ENCODE measurements around the gene C2orf72. TPM values are rescaled to one million over a fixed set of nuclear protein-coding genes. Genes with fewer than 3 reads are reported as not detected.
"Not testable (repeated sequence)": the region's sequence is repeated elsewhere in the genome, so short reads cannot be mapped to it uniquely, and the experiment has no call there.

Gene C2orf72
- polyA plus RNA-seq, 5 donors, result 0.27 to 1.6 (median 0.54) TPM

GRCh38 chr2:231013820-231014219 is 23.5 kb upstream of the C2orf72 start:
- DNase-seq, result no peak

GRCh38 chr2:231015478-231015877 is 21.8 kb upstream of the C2orf72 start:
- DNase-seq, result no peak

GRCh38 chr2:231015926-231016325 is 21.4 kb upstream of the C2orf72 start:
- DNase-seq, result no peak

- no peak for DNase-seq
Measured at GRCh38 chr2:231016566-231017230, 20.6 kb upstream of the C2orf72 start.

- DNase-seq, result no peak
Measured at GRCh38 chr2:231017231-231017598, 20.1 kb upstream of the C2orf72 start.

GRCh38 chr2:231018184-231018583 is 19.1 kb upstream of the C2orf72 start:
- DNase-seq, result no peak

GRCh38 chr2:231025059-231025458 is 12.3 kb upstream of the C2orf72 start:
- DNase-seq, result not testable (repeated sequence)

- DNase-seq, result no peak
Measured at GRCh38 chr2:231028889-231029288, 8.4 kb upstream of the C2orf72 start.

- no peak for DNase-seq
Measured at GRCh38 chr2:231029563-231029962, 7.8 kb upstream of the C2orf72 start.

GRCh38 chr2:231030725-231031124 is 6.6 kb upstream of the C2orf72 start:
- no peak for DNase-seq

GRCh38 chr2:231032575-231033140 is 4.7 kb upstream of the C2orf72 start:
- DNase-seq, result no peak

- no peak for DNase-seq
Measured at GRCh38 chr2:231033147-231034132, 3.9 kb upstream of the C2orf72 start.

- no peak for DNase-seq
Measured at GRCh38 chr2:231034291-231034882, 2.9 kb upstream of the C2orf72 start.

- no peak for DNase-seq
Measured at GRCh38 chr2:231036131-231036530, 1.2 kb upstream of the C2orf72 start.

- DNase-seq, result no peak
Measured at GRCh38 chr2:231036578-231037106, 681 bp upstream of the C2orf72 start.

- DNase-seq, result no peak
Measured at GRCh38 chr2:231037731-231038482, 584 bp downstream of the C2orf72 start.

- DNase-seq, result no peak
Measured at GRCh38 chr2:231038483-231039293, 1.4 kb downstream of the C2orf72 start.

- no peak for DNase-seq
Measured at GRCh38 chr2:231039294-231039664, 2.0 kb downstream of the C2orf72 start.

GRCh38 chr2:231039821-231040364 is 2.6 kb downstream of the C2orf72 start:
- no peak for DNase-seq

- no peak for DNase-seq
Measured at GRCh38 chr2:231041061-231041689, 3.9 kb downstream of the C2orf72 start.

Measured in right lung (tissue), 5 donors.